Measurements from ENCODE around the gene CYP26B1.

Gene CYP26B1

DNA sequence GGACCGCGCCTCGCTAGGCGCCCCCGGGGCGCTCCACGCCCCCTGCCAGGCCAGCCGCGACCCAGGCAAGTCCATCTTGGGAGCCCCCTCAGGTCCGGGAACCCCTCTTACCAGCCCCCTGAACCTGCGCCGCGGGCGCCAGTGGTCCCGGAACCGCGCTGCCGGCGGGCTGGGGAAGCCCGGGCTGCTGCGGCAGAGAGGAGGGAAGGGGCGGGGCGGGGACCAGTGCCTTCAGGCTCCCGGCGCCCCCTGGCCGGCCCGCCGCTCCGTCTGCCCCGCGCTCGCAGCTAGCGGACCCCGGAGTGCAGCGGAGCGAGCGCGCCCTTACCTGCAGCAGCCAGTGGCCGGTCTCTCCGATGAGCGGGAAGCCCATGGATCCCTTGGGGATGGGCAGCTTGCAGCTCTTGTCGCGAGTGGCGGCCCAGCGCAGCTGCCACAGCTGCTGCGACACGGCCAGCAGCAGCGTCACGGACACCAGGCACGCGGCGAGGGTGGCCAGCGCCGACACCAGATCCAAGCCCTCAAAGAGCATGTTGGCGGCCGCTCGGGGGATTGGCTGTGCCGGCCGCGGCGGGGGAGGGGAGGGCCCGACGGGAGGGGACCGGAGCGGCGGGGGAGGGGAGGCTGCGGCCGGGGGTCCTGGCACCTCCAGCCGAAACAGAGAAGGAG lies at the start of gene CYP26B1:
TSS of gene CYP26B1 (minus strand) at position 560 of the 669 bp plus-strand sequence. CDS start at position 532, 28 bp downstream.
- DNase-seq (ENCODE audit: low read depth, low spot score) = no peak

- DNase-seq (ENCODE audit: low read depth, low spot score) = no peak
Observed at GRCh38 chr2:72193723-72194122, 46.1 kb upstream of the CYP26B1 start.

GRCh38 chr2:72191441-72191840 lies 43.8 kb upstream of the CYP26B1 start:
- DNase-seq (ENCODE audit: low read depth, low spot score) = no peak

- no peak for DNase-seq (ENCODE audit: low read depth, low spot score)
Observed at GRCh38 chr2:72185206-72185605, 37.5 kb upstream of the CYP26B1 start.

- DNase-seq (ENCODE audit: low read depth, low spot score) = no peak
Observed at GRCh38 chr2:72183466-72183865, 35.8 kb upstream of the CYP26B1 start.

- no peak for DNase-seq (ENCODE audit: low read depth, low spot score)
Observed at GRCh38 chr2:72183016-72183415, 35.4 kb upstream of the CYP26B1 start.

DNA sequence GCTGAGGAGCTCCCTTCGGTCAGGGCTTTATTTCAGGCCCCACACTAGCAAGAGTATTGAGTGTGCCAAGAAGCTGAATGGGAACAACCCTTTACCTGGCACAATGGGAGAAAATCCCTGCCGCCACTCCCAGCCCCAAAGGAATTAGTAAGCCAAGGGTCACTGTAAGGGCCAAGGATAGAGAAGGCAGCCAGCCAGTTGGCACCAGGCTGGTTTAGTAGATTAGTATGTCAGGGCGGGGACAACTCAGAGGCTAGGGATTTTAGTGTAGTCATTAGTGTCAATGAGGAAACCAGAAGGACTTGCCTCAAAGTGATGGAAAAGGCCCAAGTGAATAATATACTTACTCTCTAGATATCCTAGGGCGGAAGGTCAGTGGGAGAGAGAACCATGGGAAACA lies 34.9 kb upstream of the CYP26B1 start:
- no peak for DNase-seq (ENCODE audit: low read depth, low spot score)

DNA sequence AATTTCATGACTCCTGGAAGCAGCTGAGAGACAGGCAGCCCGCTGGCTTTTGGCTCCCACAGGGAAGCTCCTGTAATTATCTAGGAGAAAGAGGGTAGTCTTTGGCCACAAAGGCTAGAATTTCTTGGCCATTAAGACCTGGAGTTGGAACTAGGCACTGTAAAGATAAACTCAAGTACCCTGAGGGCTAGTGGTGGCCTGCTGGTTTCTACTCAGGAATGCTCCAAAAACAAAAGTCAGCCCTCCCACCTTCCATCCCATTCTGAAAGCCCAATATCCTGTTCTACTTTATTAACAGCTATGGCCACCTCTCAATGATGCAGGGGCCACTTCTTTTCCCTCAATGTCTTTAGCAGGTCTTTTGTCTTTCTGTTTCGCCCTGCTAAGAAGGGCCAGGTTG lies 34.0 kb upstream of the CYP26B1 start:
- DNase-seq (ENCODE audit: low read depth, low spot score) = no peak

DNA sequence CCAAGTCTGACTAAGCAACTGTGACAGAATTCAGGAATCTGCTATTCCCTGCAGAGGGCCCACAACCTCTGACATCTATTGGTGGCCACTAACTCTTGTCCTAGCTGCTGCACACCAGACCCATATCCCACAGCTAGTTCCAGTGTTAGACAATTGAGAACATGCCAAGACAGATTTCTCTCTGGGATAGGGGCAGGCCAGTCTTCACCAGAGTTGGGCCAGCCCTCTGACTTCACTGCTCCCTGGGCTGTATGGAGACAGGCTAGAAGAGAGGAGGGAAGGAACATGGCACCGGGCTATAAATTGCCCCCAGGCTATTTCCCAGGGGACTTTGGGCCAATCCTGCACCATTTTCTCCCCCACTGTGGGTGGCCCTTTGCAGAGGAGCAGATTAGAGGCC lies 32.7 kb upstream of the CYP26B1 start:
- DNase-seq (ENCODE audit: low read depth, low spot score) = no peak

GRCh38 chr2:72178551-72178950 lies 30.9 kb upstream of the CYP26B1 start:
- DNase-seq (ENCODE audit: low read depth, low spot score) = no peak

DNA sequence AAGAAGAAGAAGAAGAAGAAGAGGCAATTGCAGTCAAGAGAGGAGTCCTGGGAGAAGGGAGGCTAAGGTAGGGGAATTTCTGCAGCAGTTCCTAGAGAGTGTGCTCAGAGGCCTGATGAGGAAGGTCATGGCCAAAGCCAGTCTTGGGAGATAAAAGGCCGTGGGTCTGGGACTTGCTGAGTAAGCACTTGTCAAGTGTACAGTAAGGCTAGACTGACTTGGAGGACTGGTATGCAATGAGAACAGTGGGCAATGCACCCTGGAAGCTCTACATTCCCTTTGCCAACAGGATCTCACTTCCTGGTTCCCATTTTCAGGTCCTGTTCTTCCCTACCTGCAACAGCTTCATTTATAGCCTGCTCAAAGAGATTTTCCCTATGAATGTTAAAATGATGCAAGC lies 28.6 kb upstream of the CYP26B1 start:
- DNase-seq (ENCODE audit: low read depth, low spot score) = no peak

DNA sequence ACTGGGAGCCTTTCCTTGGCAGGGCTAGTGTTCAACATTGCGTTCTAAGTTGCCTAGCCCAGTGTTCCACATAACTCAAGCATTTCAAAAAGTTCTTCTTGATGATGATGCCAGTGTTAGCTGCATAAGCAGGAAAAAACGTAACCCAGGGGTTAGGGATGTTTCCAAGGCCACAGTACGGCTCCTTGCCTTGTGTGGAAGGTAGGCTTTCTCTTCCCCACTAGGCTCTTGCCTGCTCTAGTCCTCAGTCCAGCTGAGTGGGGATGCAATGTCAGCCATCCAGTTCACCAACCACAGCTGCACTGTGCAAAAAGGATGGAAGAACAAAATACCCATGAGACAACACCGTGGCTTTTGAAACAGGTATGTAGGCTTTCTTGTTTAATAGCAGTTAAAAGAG lies 28.0 kb upstream of the CYP26B1 start:
- no peak for DNase-seq (ENCODE audit: low read depth, low spot score)

GRCh38 chr2:72173640-72174321 lies 26.1 kb upstream of the CYP26B1 start:
- no peak for DNase-seq (ENCODE audit: low read depth, low spot score)

DNA sequence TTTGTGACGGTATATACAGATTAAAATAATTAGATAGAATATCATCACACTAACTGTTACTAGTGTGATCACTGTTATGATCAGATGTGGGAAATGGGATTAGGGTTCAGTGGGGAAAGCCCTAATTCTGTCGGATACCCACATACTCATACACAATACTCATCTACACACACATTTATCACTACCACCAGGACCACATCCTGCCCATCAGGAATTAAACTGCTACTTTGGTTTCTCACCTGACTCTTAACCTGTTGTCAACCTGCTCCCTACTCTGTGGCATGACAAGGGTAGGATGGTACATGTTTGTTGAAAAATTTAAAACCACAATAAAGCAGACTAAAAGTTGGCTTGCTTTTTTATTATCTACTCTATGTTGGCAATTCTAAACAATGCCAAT lies 24.8 kb upstream of the CYP26B1 start:
- no peak for DNase-seq (ENCODE audit: low read depth, low spot score)

DNA sequence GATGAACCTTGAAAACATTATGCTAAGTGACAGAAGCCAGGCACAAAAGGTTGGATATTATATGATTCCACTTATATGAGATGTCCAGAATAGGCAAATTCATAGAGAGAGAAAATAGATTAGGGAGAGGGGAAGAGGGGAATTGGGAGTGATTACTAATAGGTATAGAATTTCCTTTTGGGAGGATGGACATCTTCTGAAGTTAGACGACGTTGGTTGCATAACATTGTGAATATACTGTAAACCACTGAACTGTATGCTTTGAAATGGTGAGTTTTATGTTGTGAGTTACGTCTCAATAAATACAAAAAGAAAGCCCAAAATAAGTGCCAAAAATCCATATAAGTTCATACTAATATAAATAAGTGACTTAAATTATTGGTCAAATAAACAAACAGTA lies 18.6 kb upstream of the CYP26B1 start:
- no peak for DNase-seq (ENCODE audit: low read depth, low spot score)

- no peak for DNase-seq (ENCODE audit: low read depth, low spot score)
Observed at GRCh38 chr2:72165792-72166191, 18.1 kb upstream of the CYP26B1 start.

DNA sequence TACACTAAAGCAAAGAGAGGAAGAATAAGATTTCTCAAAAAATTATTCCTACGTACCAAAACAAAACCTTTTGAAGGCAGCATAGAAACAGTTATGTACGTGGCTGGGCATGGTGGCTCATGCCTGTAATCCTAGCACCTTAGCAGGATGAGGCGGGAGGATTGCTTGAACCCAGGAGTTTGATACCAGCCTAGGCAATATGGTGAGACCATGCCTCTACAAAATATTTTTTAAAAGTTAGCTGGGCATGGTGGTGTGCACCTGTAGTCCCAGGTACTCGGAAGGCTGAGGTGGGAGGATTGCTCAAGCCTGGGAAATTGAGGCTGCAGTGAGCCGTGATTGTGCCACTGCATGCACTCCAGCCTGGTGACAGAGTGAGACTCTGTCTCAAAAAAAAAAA lies 14.9 kb upstream of the CYP26B1 start:
- DNase-seq (ENCODE audit: low read depth, low spot score) = no peak

DNA sequence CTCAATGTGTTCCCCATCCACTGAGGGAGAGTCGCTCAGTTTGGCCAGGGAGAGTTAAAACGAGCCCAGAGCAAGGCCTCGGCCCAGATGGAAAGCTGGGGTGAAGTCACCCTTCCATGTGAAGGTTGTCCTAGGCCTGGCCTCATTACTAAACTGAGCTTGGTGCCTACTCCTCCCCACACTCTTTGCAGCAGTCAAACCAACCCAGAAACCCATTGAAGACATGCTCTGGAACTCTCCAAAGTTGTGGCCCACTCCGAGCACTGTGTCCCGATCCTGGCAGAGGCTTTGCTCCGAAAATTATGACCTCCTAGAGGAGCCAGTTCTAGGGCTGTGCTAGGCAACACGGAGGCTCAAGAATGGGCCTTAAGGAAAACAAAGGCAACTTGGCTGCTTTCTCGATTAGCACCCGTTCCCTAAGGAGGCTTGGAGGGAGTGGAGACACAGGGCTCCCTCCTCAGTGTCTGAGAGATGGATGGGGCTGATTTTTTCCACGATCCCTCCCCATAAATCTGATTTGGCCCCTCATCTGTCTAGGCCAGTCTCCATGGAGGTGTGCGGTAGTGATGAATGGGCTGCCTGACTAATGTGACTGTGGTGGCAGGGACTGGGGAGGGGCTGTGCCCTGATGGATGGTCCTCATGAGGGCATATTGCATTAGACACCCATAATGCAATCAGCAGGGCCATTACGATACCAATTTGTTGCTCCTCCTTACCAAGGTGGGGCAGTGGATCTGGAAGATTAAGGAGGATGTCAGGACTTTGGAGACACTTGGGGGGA lies 11.7 kb upstream of the CYP26B1 start:
- DNase-seq (ENCODE audit: low read depth, low spot score) = no peak

GRCh38 chr2:72157871-72158771 lies 10.5 kb upstream of the CYP26B1 start:
- no peak for DNase-seq (ENCODE audit: low read depth, low spot score)

GRCh38 chr2:72156872-72157271 lies 9.2 kb upstream of the CYP26B1 start:
- no peak for DNase-seq (ENCODE audit: low read depth, low spot score)

GRCh38 chr2:72155737-72156136 lies 8.1 kb upstream of the CYP26B1 start:
- DNase-seq (ENCODE audit: low read depth, low spot score) = no peak

- DNase-seq (ENCODE audit: low read depth, low spot score) = no peak
Observed at GRCh38 chr2:72155151-72155550, 7.5 kb upstream of the CYP26B1 start.
